22Rv1 (cell line): ENCODE data around the gene OS9.

Source experiments
- ZFX ChIP-seq: fragments of 450-650 bp; IDR thresholded peaks from 2 replicates; pipeline ENCODE4 v1.6.1; 2017; ENCODE audit warnings: antibody characterized with exemption, borderline replicate concordance
- TF ChIP-seq, protein P1 (sequence below): fragments of 450-650 bp; IDR thresholded peaks from 2 replicates; pipeline ENCODE4 v1.5.1; 2017; ENCODE audit warnings: mild to moderate bottlenecking

GRCh38 chr12:57679697-57680096 is 14.2 kb upstream of the OS9 start:
- TF ChIP-seq, protein P1, sequence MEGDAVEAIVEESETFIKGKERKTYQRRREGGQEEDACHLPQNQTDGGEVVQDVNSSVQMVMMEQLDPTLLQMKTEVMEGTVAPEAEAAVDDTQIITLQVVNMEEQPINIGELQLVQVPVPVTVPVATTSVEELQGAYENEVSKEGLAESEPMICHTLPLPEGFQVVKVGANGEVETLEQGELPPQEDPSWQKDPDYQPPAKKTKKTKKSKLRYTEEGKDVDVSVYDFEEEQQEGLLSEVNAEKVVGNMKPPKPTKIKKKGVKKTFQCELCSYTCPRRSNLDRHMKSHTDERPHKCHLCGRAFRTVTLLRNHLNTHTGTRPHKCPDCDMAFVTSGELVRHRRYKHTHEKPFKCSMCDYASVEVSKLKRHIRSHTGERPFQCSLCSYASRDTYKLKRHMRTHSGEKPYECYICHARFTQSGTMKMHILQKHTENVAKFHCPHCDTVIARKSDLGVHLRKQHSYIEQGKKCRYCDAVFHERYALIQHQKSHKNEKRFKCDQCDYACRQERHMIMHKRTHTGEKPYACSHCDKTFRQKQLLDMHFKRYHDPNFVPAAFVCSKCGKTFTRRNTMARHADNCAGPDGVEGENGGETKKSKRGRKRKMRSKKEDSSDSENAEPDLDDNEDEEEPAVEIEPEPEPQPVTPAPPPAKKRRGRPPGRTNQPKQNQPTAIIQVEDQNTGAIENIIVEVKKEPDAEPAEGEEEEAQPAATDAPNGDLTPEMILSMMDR = no peak
- TF ChIP-seq ZFX = no peak
